ENCODE results near the gene NYAP2. TPM values are rescaled to one million over a fixed set of nuclear protein-coding genes. Genes with fewer than 3 reads are reported as not detected.

Gene NYAP2
- total RNA-seq = not detected

GRCh38 chr2:225399504-225399903 lies at the start of gene NYAP2:
Gene NYAP2 (plus strand): TSS chr2:225399710. CDS start chr2:225408881, 9,171 bp downstream.
- no peak within 1 kb of the TSS for H3K27ac Mint-ChIP-seq
- H3K36me3 Mint-ChIP-seq = no peaks in the 10 kb centered on the region
- DNase-seq (ENCODE audit: low spot score) (no peak), ATAC-seq (no peak)
- peaks cover 9 to 28% of the 10 kb centered on the region in 2 donors for H3K27me3 Mint-ChIP-seq
- H3K9me3 Mint-ChIP-seq = no peaks in the 10 kb centered on the region
- H3K4me3 Mint-ChIP-seq = no peak within 1 kb of the TSS
- no peaks in the 10 kb centered on the region for H3K4me1 Mint-ChIP-seq (ENCODE audit: low read depth in 2 of 2)

DNA sequence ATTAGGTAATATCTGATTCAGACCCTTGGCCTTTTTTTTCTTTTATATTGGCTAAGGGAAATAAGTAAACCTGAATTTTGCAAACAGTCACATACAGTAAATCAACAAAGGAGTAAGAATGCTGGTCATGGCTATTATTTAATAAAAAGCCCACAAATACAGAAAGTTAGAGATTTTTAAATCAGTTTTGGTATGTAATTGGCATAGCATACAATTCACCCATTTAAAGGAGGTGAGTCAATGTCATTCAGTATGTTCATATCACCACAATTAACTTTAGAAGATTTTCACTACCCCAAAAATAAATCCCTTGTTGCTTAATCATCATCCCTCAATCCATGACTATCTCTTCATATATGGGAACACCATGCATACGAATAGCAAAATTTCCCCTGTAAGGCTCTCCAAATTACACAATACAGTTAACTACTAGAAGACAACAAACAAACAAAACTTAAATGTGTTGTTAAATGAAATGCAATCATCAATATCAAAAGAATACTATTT lies 45.9 kb upstream of the NYAP2 start:
- Mint-ChIP-seq H3K9me3 (peaks cover 2% of the 10 kb centered on the region), H3K36me3 (no peaks in the 10 kb centered on the region), H3K4me1 (ENCODE audit: low read depth in 2 of 2) (peaks cover 5 to 6% of the 10 kb centered on the region in 2 donors), H3K4me3 (no peak overlapping the region), H3K27me3 (peaks cover 12 to 38% of the 10 kb centered on the region in 2 donors), H3K27ac (no peak overlapping the region)
- ATAC-seq = no peak
- DNase-seq (ENCODE audit: low spot score) = no peak

DNA sequence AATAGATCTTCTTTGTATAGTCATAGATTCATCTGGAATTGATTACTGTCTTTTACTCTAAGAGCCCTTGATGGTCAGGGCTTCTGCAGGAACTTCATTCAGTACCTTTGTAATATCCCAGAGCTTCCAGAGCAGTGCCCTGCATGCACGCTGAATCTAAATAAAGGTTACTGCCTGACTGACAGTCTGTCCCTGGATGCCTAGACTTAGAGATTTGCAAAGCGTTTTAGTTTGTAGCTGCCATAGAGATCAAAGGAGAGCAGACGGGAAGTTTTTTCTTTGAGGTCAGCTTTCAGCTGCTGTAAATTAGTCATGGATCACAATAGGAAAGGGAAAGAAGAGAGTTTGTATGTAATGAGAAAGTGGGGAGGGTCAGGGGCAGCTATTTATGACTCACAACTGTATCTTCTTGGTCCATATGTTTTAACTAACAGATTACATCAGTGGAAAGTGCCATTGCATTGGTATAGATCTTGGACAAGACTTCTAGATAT lies 45.2 kb upstream of the NYAP2 start:
- H3K4me1 Mint-ChIP-seq (ENCODE audit: low read depth in 2 of 2) = peaks cover 5 to 6% of the 10 kb centered on the region in 2 donors
- DNase-seq (ENCODE audit: low spot score) (no peak), ATAC-seq (no peak)
- peaks cover 2% of the 10 kb centered on the region for H3K9me3 Mint-ChIP-seq
- no peak overlapping the region for H3K4me3 Mint-ChIP-seq
- no peaks in the 10 kb centered on the region for H3K36me3 Mint-ChIP-seq
- peaks cover 12 to 38% of the 10 kb centered on the region in 2 donors for H3K27me3 Mint-ChIP-seq
- H3K27ac Mint-ChIP-seq = no peak overlapping the region

DNA sequence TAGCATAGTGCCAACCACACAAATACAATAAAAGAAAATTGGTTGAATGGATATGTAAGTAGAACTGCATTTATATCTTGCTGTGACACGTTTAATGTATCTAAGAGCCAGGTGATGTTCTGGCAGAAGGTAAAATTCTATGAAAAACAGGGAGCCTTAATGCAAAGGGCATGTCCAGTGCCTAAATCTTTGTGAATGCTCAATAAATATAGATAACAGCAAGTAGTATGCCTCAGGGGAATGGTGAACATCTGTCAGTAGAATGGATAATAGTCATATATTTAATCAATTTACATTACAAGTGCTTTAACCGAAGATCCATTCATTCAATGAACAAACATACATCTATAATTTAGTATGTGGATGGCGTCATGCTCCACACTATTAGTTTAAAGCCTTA lies 43.7 kb upstream of the NYAP2 start:
- Mint-ChIP-seq H3K27me3 (peaks cover 10 to 33% of the 10 kb centered on the region in 2 donors), H3K9me3 (peaks cover 2% of the 10 kb centered on the region), H3K4me3 (no peak overlapping the region), H3K4me1 (ENCODE audit: low read depth in 2 of 2) (peaks cover 5 to 6% of the 10 kb centered on the region in 2 donors), H3K27ac (no peak overlapping the region), H3K36me3 (no peaks in the 10 kb centered on the region)
- ATAC-seq = no peak
- DNase-seq (ENCODE audit: low spot score) = no peak

DNA sequence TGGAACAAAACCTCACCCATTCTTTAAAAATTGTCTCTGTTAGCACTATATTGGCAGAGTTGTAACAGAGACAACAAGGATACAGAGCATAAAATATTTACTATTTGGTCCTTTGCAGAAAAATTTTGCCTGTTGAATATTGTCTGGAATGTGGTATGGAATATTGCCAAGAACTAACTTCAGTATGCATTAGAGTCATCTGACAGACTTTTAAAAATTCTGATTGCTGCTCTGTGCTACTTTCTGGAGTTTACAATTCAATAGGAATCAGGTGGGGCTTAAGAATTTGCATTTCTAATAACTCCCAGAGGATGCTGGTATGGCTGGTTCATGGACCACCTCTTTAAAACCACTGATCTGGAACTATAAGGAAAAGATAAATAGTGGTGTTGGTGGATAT lies 32.8 kb upstream of the NYAP2 start:
- Mint-ChIP-seq H3K27me3 (peaks cover 13 to 50% of the 10 kb centered on the region in 2 donors), H3K36me3 (no peaks in the 10 kb centered on the region), H3K9me3 (no peaks in the 10 kb centered on the region), H3K27ac (no peak overlapping the region), H3K4me3 (no peak overlapping the region), H3K4me1 (ENCODE audit: low read depth in 2 of 2) (no peaks in the 10 kb centered on the region)
- DNase-seq (ENCODE audit: low spot score) (no peak), ATAC-seq (no peak)

GRCh38 chr2:225367482-225367881 lies 32.0 kb upstream of the NYAP2 start:
- peaks cover 13 to 46% of the 10 kb centered on the region in 2 donors for H3K27me3 Mint-ChIP-seq
- H3K9me3 Mint-ChIP-seq = no peaks in the 10 kb centered on the region
- ATAC-seq (no peak), DNase-seq (ENCODE audit: low spot score) (no peak)
- no peak overlapping the region for H3K27ac Mint-ChIP-seq
- H3K4me3 Mint-ChIP-seq = no peak overlapping the region
- no peaks in the 10 kb centered on the region for H3K4me1 Mint-ChIP-seq (ENCODE audit: low read depth in 2 of 2)
- no peaks in the 10 kb centered on the region for H3K36me3 Mint-ChIP-seq

- no peaks in the 10 kb centered on the region for H3K9me3 Mint-ChIP-seq
- H3K36me3 Mint-ChIP-seq = no peaks in the 10 kb centered on the region
- H3K4me3 Mint-ChIP-seq = no peak overlapping the region
- ATAC-seq (no peak), DNase-seq (ENCODE audit: low spot score) (no peak)
- H3K27ac Mint-ChIP-seq = no peak overlapping the region
- H3K27me3 Mint-ChIP-seq = peaks cover 9 to 15% of the 10 kb centered on the region in 2 donors
- no peaks in the 10 kb centered on the region for H3K4me1 Mint-ChIP-seq (ENCODE audit: low read depth in 2 of 2)
Measured at GRCh38 chr2:225378984-225379383, 20.5 kb upstream of the NYAP2 start.

DNA sequence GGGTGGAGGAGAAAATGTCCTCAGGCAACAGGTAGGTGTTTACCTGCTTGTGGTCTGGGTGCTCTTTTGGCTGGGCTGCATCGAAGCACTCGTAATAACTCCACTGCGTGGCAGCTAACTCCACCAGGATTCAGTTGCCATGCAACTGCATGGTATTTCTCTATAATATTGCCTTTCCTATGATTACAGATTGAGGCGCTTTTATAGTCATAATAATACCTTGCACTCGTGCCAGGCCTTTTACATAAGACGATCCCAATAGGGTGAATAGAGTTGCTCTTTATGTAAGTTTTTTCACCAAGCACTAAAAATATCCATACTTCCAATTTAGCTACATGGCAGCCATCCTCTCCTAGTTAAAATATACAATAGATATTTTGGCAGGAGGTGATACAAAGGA lies 19.7 kb upstream of the NYAP2 start:
- ATAC-seq (no peak), DNase-seq (ENCODE audit: low spot score) (no peak)
- Mint-ChIP-seq H3K4me1 (ENCODE audit: low read depth in 2 of 2) (no peaks in the 10 kb centered on the region), H3K9me3 (no peaks in the 10 kb centered on the region), H3K27me3 (peaks cover 9 to 15% of the 10 kb centered on the region in 2 donors), H3K36me3 (no peaks in the 10 kb centered on the region), H3K27ac (no peak overlapping the region), H3K4me3 (no peak overlapping the region)

DNA sequence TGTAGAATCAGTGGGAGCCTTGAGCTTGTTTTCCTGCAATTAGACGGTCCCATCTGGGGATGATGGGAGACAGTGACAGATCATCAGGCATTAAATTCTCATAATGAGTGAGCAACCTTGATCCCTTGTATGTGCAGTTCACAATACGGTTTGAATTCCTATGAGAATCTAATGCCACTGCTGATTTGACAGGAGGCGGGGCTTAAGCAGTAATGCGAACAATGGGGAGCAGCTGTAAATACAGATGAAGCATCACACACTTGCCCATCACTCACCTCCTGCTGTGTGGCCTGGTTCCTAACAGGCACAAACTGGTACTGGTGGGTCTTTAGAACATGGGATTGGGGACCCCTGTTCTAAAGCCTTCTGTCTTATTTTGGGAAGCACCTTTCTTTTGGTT lies 17.9 kb upstream of the NYAP2 start:
- no peak overlapping the region for H3K27ac Mint-ChIP-seq
- no peak for ATAC-seq

DNA sequence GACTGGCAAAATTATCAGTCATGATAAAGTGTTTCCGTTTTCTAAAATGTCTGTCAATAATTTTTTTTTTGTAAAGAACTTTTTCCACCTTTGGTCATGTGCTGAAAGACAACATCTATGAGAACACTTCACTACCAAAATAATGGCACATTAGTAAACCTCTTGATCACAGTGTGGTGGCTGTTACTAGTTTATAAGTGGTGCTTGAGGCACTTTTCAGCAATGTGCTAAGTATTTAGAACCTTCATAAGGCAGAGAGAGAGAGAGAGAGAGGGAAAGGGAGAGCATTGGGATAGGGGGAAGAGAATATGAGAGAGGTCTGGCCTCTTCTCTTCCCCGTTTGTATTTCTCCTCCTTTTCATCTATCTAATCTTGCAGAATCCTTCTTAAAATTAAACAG lies 1.1 kb upstream of the NYAP2 start:
- DNase-seq (ENCODE audit: low spot score) (no peak), ATAC-seq (no peak)
- no peaks in the 10 kb centered on the region for H3K4me1 Mint-ChIP-seq (ENCODE audit: low read depth in 2 of 2)
- H3K27me3 Mint-ChIP-seq = peaks cover 9 to 28% of the 10 kb centered on the region in 2 donors
- no peak overlapping the region for H3K4me3 Mint-ChIP-seq
- no peaks in the 10 kb centered on the region for H3K9me3 Mint-ChIP-seq
- H3K27ac Mint-ChIP-seq = no peak overlapping the region
- no peaks in the 10 kb centered on the region for H3K36me3 Mint-ChIP-seq

More for the DNA sequence above, 17.9 kb upstream of the NYAP2 start:
- Mint-ChIP-seq H3K4me3 (no peak overlapping the region), H3K4me1 (ENCODE audit: low read depth in 2 of 2) (no peaks in the 10 kb centered on the region), H3K27me3 (peaks cover 7% of the 10 kb centered on the region in 2 donors), H3K9me3 (no peaks in the 10 kb centered on the region), H3K36me3 (no peaks in the 10 kb centered on the region)
- DNase-seq (ENCODE audit: low spot score) = no peak

DNA sequence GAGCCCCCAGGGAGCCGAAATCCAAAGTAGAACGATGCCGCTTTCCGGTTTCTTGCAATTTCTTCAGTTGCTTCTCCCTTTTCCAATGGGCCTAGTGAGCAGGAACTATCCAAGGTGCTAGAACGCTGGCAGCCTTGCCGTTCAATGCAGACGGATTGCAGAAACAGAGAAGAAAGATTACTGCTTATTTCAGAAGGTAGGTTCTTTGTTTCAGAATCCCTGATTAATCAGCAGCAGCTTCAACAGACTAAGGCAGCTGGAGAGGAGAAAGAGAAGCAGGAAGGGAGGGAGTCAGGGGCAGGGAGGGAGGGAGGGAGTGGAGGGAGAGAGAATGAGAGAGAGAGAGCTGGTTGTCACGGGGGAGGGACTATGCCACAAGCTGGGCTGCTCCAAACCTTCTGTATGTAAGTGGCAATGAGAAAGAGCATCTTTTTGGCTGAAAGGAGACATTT lies 576 bp downstream of the NYAP2 start:
- H3K27ac Mint-ChIP-seq = no peak overlapping the region
- H3K4me1 Mint-ChIP-seq (ENCODE audit: low read depth in 2 of 2) = no peaks in the 10 kb centered on the region

GRCh38 chr2:225400546-225401400 lies 1.3 kb downstream of the NYAP2 start:
- Mint-ChIP-seq H3K4me1 (ENCODE audit: low read depth in 2 of 2) (no peaks in the 10 kb centered on the region), H3K27me3 (peaks cover 9 to 28% of the 10 kb centered on the region in 2 donors), H3K9me3 (no peaks in the 10 kb centered on the region), H3K27ac (no peak overlapping the region), H3K4me3 (no peak overlapping the region), H3K36me3 (no peaks in the 10 kb centered on the region)
- DNase-seq (ENCODE audit: low spot score) (no peak), ATAC-seq (no peak)

More for the DNA sequence above, 576 bp downstream of the NYAP2 start:
- H3K9me3 Mint-ChIP-seq = no peaks in the 10 kb centered on the region
- H3K27me3 Mint-ChIP-seq = peaks cover 9 to 28% of the 10 kb centered on the region in 2 donors
- DNase-seq (ENCODE audit: low spot score) (no peak), ATAC-seq (no peak)
- no peak overlapping the region for H3K4me3 Mint-ChIP-seq
- H3K36me3 Mint-ChIP-seq = no peaks in the 10 kb centered on the region

- H3K9me3 Mint-ChIP-seq = no peaks in the 10 kb centered on the region
- DNase-seq (ENCODE audit: low spot score) (no peak), ATAC-seq (no peak)
- H3K27me3 Mint-ChIP-seq = peaks cover 9 to 19% of the 10 kb centered on the region in 2 donors
- no peak overlapping the region for H3K27ac Mint-ChIP-seq
- no peaks in the 10 kb centered on the region for H3K36me3 Mint-ChIP-seq
- no peak overlapping the region for H3K4me3 Mint-ChIP-seq
- H3K4me1 Mint-ChIP-seq (ENCODE audit: low read depth in 2 of 2) = no peaks in the 10 kb centered on the region
Measured at GRCh38 chr2:225402210-225402776, 2.8 kb downstream of the NYAP2 start.

DNA sequence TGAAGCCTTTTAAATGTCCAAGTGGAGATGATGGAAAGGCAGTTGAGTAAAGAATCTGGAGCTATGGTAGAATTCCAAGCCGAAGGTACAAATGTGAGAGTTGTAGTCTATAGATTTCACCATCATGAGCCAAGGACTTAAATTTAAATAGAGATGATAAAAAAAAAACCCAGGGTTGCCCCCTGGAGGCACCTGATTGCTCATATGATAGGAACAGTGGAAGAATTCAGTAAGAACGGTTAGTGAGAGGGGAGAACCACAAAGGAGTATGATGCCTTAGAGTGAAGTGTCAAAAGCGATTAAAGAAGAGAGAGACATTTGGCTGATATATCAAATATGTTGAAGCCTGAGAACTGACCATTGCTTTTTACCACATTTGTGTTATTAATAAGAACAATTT lies 11.9 kb downstream of the NYAP2 start:
- no peaks in the 10 kb centered on the region for H3K36me3 Mint-ChIP-seq
- peaks cover 11 to 18% of the 10 kb centered on the region in 2 donors for H3K27me3 Mint-ChIP-seq
- no peaks in the 10 kb centered on the region for H3K4me1 Mint-ChIP-seq (ENCODE audit: low read depth in 2 of 2)
- H3K9me3 Mint-ChIP-seq = no peaks in the 10 kb centered on the region
- no peak overlapping the region for H3K4me3 Mint-ChIP-seq
- no peak for DNase-seq (ENCODE audit: low spot score)
- ATAC-seq = no peak
- H3K27ac Mint-ChIP-seq = no peak overlapping the region
